ENCODE data around the gene DNAJC28. TPM values are rescaled to one million over a fixed set of nuclear protein-coding genes. Genes with fewer than 3 reads are reported as not detected.
"Not testable (repeated sequence)": the region's sequence is repeated elsewhere in the genome, so short reads cannot be mapped to it uniquely, and the experiment has no call there.

DNAJC28 gene
- total RNA-seq, 1 experiment from 2014 or later = 3.4 TPM

- Histone ChIP-seq H3K9ac (ENCODE audit: extremely low read depth, insufficient read length, low read length) (no peak overlapping the region), H3K4ac (ENCODE audit: low read depth, low read length) (no peak overlapping the region), H4K91ac (ENCODE audit: insufficient read length, low read depth, low read length) (no peak overlapping the region), H4K20me1 (ENCODE audit: control insufficient read depth, insufficient read depth, insufficient read length) (no peaks in the 10 kb centered on the region), H3K4me1 (ENCODE audit: insufficient read depth, low read length) (no peaks in the 10 kb centered on the region), H2BK12ac (ENCODE audit: insufficient read length, low read depth, low read length) (no peak overlapping the region), H2BK5ac (ENCODE audit: insufficient read length, low read length) (no peak overlapping the region), H3K18ac (ENCODE audit: insufficient read length, low read depth, low read length) (no peak overlapping the region), H3K27me3 (ENCODE audit: insufficient read depth, low read length) (no peaks in the 10 kb centered on the region), H3K4me2 (ENCODE audit: insufficient read depth, insufficient read length, low read length) (no peak overlapping the region), H4K5ac (ENCODE audit: insufficient read length, low read depth, low read length) (no peak overlapping the region), H3K27ac (ENCODE audit: insufficient read length, low read depth, low read length) (no peak overlapping the region), H2BK15ac (ENCODE audit: low read depth, low read length) (no peak overlapping the region), H2BK120ac (ENCODE audit: low read depth, low read length, poor library complexity, severe bottlenecking) (no peak overlapping the region), H3K23me2 (ENCODE audit: insufficient read length, low read depth, low read length, poor library complexity, severe bottlenecking) (no peaks in the 10 kb centered on the region), H2BK20ac (ENCODE audit: low read depth, low read length, poor library complexity, severe bottlenecking) (no peak overlapping the region), H2AFZ (ENCODE audit: low read length) (no peak overlapping the region), H2AK5ac (ENCODE audit: insufficient read length, low read length) (no peak overlapping the region), H3T11ph (ENCODE audit: low read length) (no peak overlapping the region), H3K56ac (ENCODE audit: insufficient read length, low read depth, low read length) (no peak overlapping the region), H3K23ac (ENCODE audit: insufficient read length, low read depth, low read length) (no peak overlapping the region), H3K79me1 (ENCODE audit: insufficient read depth, low read depth, low read length, poor library complexity, severe bottlenecking) (no peaks in the 10 kb centered on the region), H3K9me3 (ENCODE audit: control insufficient read depth, low read depth, low read length) (no peaks in the 10 kb centered on the region), H3K14ac (ENCODE audit: insufficient read depth, low read length) (no peak overlapping the region), H3K79me2 (ENCODE audit: insufficient read depth, low read length) (no peaks in the 10 kb centered on the region), H4K8ac (replicated peaks; ENCODE audit: insufficient read length, low read depth, low read length) (no peak overlapping the region)
- TF ChIP-seq, protein P1, sequence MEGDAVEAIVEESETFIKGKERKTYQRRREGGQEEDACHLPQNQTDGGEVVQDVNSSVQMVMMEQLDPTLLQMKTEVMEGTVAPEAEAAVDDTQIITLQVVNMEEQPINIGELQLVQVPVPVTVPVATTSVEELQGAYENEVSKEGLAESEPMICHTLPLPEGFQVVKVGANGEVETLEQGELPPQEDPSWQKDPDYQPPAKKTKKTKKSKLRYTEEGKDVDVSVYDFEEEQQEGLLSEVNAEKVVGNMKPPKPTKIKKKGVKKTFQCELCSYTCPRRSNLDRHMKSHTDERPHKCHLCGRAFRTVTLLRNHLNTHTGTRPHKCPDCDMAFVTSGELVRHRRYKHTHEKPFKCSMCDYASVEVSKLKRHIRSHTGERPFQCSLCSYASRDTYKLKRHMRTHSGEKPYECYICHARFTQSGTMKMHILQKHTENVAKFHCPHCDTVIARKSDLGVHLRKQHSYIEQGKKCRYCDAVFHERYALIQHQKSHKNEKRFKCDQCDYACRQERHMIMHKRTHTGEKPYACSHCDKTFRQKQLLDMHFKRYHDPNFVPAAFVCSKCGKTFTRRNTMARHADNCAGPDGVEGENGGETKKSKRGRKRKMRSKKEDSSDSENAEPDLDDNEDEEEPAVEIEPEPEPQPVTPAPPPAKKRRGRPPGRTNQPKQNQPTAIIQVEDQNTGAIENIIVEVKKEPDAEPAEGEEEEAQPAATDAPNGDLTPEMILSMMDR (conservative IDR thresholded peaks at IDR 0.05) = no peak
- peaks cover 67 to 97% (median 84%) of the 10 kb centered on the region in 3 experiments for H3K36me3 Mint-ChIP-seq (ENCODE audit: insufficient read depth in 1 of 3, low read depth in 3 of 3)
- no peaks in the 10 kb centered on the region for H3K27me3 Mint-ChIP-seq (ENCODE audit: low read depth)
- DNase-seq = no peak
- peaks cover 2 to 5% of the 10 kb centered on the region in 2 experiments; a peak in 2 of 5 replicates for H3K9me3 Mint-ChIP-seq
- no peak overlapping the region for H3K4me3 Mint-ChIP-seq
- no peaks in the 10 kb centered on the region for H3K4me1 Mint-ChIP-seq
- H3K27ac Mint-ChIP-seq = no peak overlapping the region; a peak in 1 of 7 replicates
- WGBS (ENCODE audit: extremely low coverage, insufficient read length, low lambda C conversion rate) = no CpG with 5 or more reads among the region's 8 CpGs
These were observed 19.3 kb upstream of the DNAJC28 start for GRCh38 chr21:33510826-33511225.

DNA sequence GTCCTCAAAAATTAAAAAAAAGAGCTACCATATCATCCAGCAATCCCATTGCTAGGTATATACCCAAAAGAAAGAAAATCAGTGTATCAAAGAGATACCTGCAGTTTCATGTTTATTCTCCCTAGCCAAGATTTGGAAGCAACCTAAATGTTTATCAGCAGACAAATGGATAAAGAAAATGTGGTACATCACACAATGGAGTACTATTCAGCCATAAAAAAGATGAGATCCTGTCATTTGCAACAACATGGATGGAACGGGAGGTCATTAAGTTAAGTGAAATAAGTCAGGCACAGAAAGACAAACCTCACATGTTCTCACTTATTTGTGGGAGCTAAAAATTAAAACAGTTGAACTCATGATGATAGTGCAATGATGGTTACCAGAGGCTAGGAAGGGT is 15.5 kb upstream of the DNAJC28 start:
- not testable (repeated sequence) for H3K23ac ChIP-seq (ENCODE audit: insufficient read length, low read depth, low read length); H3K56ac ChIP-seq (ENCODE audit: insufficient read length, low read depth, low read length); H2AFZ ChIP-seq (ENCODE audit: low read length); H3K4me1 ChIP-seq (ENCODE audit: insufficient read depth, low read length); H3K4me2 ChIP-seq (ENCODE audit: insufficient read depth, insufficient read length, low read length); DNase-seq; H3K4ac ChIP-seq (ENCODE audit: low read depth, low read length); H3K27ac ChIP-seq (ENCODE audit: insufficient read length, low read depth, low read length); H2BK5ac ChIP-seq (ENCODE audit: insufficient read length, low read length); H3K23me2 ChIP-seq (ENCODE audit: insufficient read length, low read depth, low read length, poor library complexity, severe bottlenecking); H3K4me1 Mint-ChIP-seq; H4K5ac ChIP-seq (ENCODE audit: insufficient read length, low read depth, low read length); H3K79me2 ChIP-seq (ENCODE audit: insufficient read depth, low read length); H3T11ph ChIP-seq (ENCODE audit: low read length); H2BK120ac ChIP-seq (ENCODE audit: low read depth, low read length, poor library complexity, severe bottlenecking); H3K27me3 ChIP-seq (ENCODE audit: insufficient read depth, low read length); H2BK20ac ChIP-seq (ENCODE audit: low read depth, low read length, poor library complexity, severe bottlenecking); H4K91ac ChIP-seq (ENCODE audit: insufficient read length, low read depth, low read length); H4K8ac ChIP-seq (replicated peaks; ENCODE audit: insufficient read length, low read depth, low read length); H2AK5ac ChIP-seq (ENCODE audit: insufficient read length, low read length); H3K9me3 ChIP-seq (ENCODE audit: control insufficient read depth, low read depth, low read length); H3K18ac ChIP-seq (ENCODE audit: insufficient read length, low read depth, low read length); H4K20me1 ChIP-seq (ENCODE audit: control insufficient read depth, insufficient read depth, insufficient read length); H2BK15ac ChIP-seq (ENCODE audit: low read depth, low read length); H3K14ac ChIP-seq (ENCODE audit: insufficient read depth, low read length); H2BK12ac ChIP-seq (ENCODE audit: insufficient read length, low read depth, low read length); H3K9me3 Mint-ChIP-seq; H3K27me3 Mint-ChIP-seq (ENCODE audit: low read depth); H3K27ac Mint-ChIP-seq; H3K4me3 Mint-ChIP-seq; H3K9ac ChIP-seq (ENCODE audit: extremely low read depth, insufficient read length, low read length); H3K79me1 ChIP-seq (ENCODE audit: insufficient read depth, low read depth, low read length, poor library complexity, severe bottlenecking)
- no CpG with 5 or more reads among the region's 1 CpG for WGBS (ENCODE audit: extremely low coverage, insufficient read length, low lambda C conversion rate)
- H3K36me3 Mint-ChIP-seq (ENCODE audit: insufficient read depth in 1 of 3, low read depth in 3 of 3) = peaks cover 76 to 93% (median 87%) of the 10 kb centered on the region in 3 experiments
